CD4-positive, alpha-beta T cell (primary cell): ENCODE measurements around the gene SCAPER. TPM values are rescaled to one million over a fixed set of nuclear protein-coding genes. Genes with fewer than 3 reads are reported as not detected.

ENCODE experiments used
- ATAC-seq: fragments of 200-7000 bp; cut with Tn5 transposase; one replicate; pipeline ENCODE4 v1.10.0; 2022; ENCODE audit warnings: mild to moderate bottlenecking; ENCODE audit not compliant: poor library complexity
- CTCF ChIA-PET: fragments of 350-600 bp; sonication (Branson Sonifier 250); formaldehyde crosslinking; loops from one replicate; lab custom pipeline; 2021; ENCODE audit warnings: antibody characterized with exemption, inconsistent platforms; lab: Charles Lee
- POLR2A ChIA-PET: fragments of 350-600 bp; sonication (Branson Sonifier 250); formaldehyde crosslinking; loops from one replicate; lab custom pipeline; 2021; ENCODE audit warnings: antibody characterized with exemption, inconsistent platforms; lab: Charles Lee
- DNase-seq, 14 experiments: peaks; one replicate each; pipeline ENCODE4 v3.0.0-alpha.2; 2013 to 2020; ENCODE audit warnings: mixed read lengths in 2 of 14
- H3K27ac ChIP-seq, 2 donors: one replicate each; pipeline versions ENCODE4 v1.5.1 to v1.7.0; 2013; ENCODE audit warnings: low read length in 2 of 2, low read depth in 1 of 2, mild to moderate bottlenecking in 1 of 2
- H3K27me3 ChIP-seq, 2 experiments: 1 replicate in 1 of 2; 2 replicates in 1 of 2; pipeline versions ENCODE4 v1.6.1 to v1.7.0; 2013; ENCODE audit warnings: low read length in 2 of 2, control low read depth in 1 of 2, mild to moderate bottlenecking in 1 of 2, moderate library complexity in 1 of 2; ENCODE audit not compliant: insufficient read depth in 2 of 2, control insufficient read depth in 1 of 2
- H3K36me3 ChIP-seq: one replicate; pipeline ENCODE4 v1.6.1; 2013; ENCODE audit warnings: low read length, control low read depth; ENCODE audit not compliant: insufficient read depth
- H3K4me1 ChIP-seq: one replicate; pipeline ENCODE4 v1.6.1; 2013; ENCODE audit warnings: low read length, control low read depth; ENCODE audit not compliant: insufficient read depth
- H3K4me3 ChIP-seq: one replicate; pipeline ENCODE4 v1.5.1; 2013; ENCODE audit warnings: mild to moderate bottlenecking, low read length, moderate library complexity
- H3K9me3 ChIP-seq, 2 experiments: 1 replicate in 1 of 2; 2 replicates in 1 of 2; pipeline versions ENCODE4 v1.6.1 to v1.7.0; 2013; ENCODE audit warnings: low read length in 2 of 2, mild to moderate bottlenecking in 2 of 2, control low read depth in 1 of 2, moderate library complexity in 1 of 2; ENCODE audit not compliant: control insufficient read depth in 1 of 2, insufficient read depth in 1 of 2
- H3K27ac Mint-ChIP-seq: one replicate; pipeline ENCODE4 v1.8.0; 2020; ENCODE audit warnings: mixed read lengths
- H3K27me3 Mint-ChIP-seq: one replicate; pipeline ENCODE4 v1.8.0; 2021; ENCODE audit warnings: mixed read lengths
- H3K36me3 Mint-ChIP-seq: one replicate; pipeline ENCODE4 v1.8.0; 2021; ENCODE audit warnings: low read depth, mixed read lengths
- H3K4me1 Mint-ChIP-seq: one replicate; pipeline ENCODE4 v1.8.0; 2021; ENCODE audit warnings: low read depth, mixed read lengths
- H3K4me3 Mint-ChIP-seq: one replicate; pipeline ENCODE4 v1.8.0; 2020; ENCODE audit warnings: mild to moderate bottlenecking, mixed read lengths
- H3K9me3 Mint-ChIP-seq: one replicate; pipeline ENCODE4 v1.8.0; 2020; ENCODE audit warnings: mixed read lengths
- CTCF ChIP-seq: fragments of 200-600 bp; IDR thresholded peaks from one replicate; pipeline ENCODE4 v1.8.0; 2022; ENCODE audit warnings: antibody characterized with exemption, mild to moderate bottlenecking
- intact Hi-C, 2 experiments: fragments of 100-400 bp; cut with DNase I in 1 of 2; cut with micrococcal nuclease in 1 of 2; formaldehyde crosslinking; loops; one replicate each; pipeline versions ENCODE4 v1.15.1 to v1.9.0; 2023 to 2025; cut with DNase I, micrococcal nuclease
- total RNA-seq, 174 experiments: library from RNA in 2 of 174; stranded (reverse) in 2 of 174; gene quantifications; one replicate each; pipeline ENCODE4 v1.2.3 and lab custom pipeline; 2021 to 2026

Gene SCAPER
- total RNA-seq, 2 experiments from 2014 or later, result 40.3 to 41.2 TPM

DNA sequence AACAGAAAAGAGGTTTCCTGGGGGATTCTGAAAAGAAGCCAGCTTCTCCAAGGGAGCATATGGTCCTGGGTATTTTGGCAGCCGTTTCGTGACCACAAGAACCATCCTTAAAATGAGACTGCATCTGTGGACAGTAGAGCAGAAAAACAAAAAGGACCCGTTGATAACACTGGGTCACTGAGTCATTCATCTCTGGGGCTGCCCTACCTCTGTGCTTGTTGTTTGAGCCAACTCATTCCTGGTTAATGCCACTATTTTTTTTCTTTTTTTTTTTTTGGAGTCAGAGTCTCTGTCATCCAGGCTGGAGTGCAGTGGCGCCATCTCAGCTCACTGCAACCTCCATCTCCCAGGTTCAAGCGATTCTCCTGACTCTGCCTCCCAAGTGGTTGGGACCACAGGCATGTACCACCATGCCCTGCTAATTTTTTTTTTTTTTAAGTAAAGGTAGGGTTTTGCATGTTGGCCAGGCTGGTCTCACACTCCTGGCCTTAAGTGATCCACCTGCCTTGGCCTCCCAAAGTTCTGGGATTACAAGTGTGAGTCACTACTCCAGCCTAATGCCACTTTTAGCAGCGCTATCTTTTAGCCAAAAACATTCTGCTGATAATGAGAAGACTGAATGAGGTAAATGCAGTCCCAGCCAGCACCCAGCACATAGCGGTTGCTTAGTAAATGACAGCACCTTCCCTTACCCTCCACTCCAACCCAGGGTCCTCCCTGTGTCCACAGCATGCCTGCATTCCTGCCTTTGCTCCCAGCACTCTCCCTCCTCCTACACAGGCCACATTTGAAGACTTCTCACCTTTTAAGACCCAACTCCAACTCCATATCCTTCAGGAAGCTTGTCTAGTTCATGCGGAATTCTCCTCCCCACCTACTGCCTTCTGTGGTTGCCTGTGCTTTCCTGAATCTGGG, 577.7 kb downstream of the SCAPER start:
- H3K27ac Mint-ChIP-seq, result no peak overlapping the region
- no peaks in the 10 kb centered on the region for H3K9me3 ChIP-seq
- no peak for TF ChIP-seq CTCF
- intact Hi-C loops, result loop anchor here in 1 of 2 experiments (10.0 kb wide), 1 partner anchor 757 kb away; no protein-coding TSS in a partner anchor
- H3K36me3 Mint-ChIP-seq, result no peaks in the 10 kb centered on the region
- no peak overlapping the region for H3K4me3 ChIP-seq
- ChIA-PET CTCF (no interaction called here), POLR2A (no interaction called here)
- peaks cover 16 to 32% of the 10 kb centered on the region in 2 experiments for H3K27me3 ChIP-seq
- no peaks in the 10 kb centered on the region for H3K9me3 Mint-ChIP-seq
- no peaks in the 10 kb centered on the region for H3K4me1 ChIP-seq
- H3K4me3 Mint-ChIP-seq, result no peak overlapping the region
- no peaks in the 10 kb centered on the region for H3K36me3 ChIP-seq
- DNase-seq (no peak), ATAC-seq (no peak)
- H3K27me3 Mint-ChIP-seq, result peaks cover 71% of the 10 kb centered on the region
- H3K4me1 Mint-ChIP-seq, result no peaks in the 10 kb centered on the region
- no peak overlapping the region for H3K27ac ChIP-seq

GRCh38 chr15:76325704-76326103, 579.4 kb downstream of the SCAPER start:
- Mint-ChIP-seq H3K36me3 (no peaks in the 10 kb centered on the region), H3K9me3 (no peaks in the 10 kb centered on the region), H3K27me3 (peaks cover 78% of the 10 kb centered on the region), H3K27ac (no peak overlapping the region), H3K4me1 (no peaks in the 10 kb centered on the region), H3K4me3 (no peak overlapping the region)
- TF ChIP-seq CTCF, result no peak
- peaks cover 11 to 27% of the 10 kb centered on the region in 2 experiments for H3K27me3 ChIP-seq
- no peaks in the 10 kb centered on the region for H3K36me3 ChIP-seq
- no peak overlapping the region for H3K27ac ChIP-seq
- no peak overlapping the region for H3K4me3 ChIP-seq
- intact Hi-C loops, result loop anchor here in 1 of 2 experiments (10.0 kb wide), 1 partner anchor 759 kb away; no protein-coding TSS in a partner anchor
- ChIA-PET CTCF (no interaction called here), POLR2A (no interaction called here)
- DNase-seq (no peak), ATAC-seq (no peak)
- H3K9me3 ChIP-seq, result no peaks in the 10 kb centered on the region
- no peaks in the 10 kb centered on the region for H3K4me1 ChIP-seq

DNA sequence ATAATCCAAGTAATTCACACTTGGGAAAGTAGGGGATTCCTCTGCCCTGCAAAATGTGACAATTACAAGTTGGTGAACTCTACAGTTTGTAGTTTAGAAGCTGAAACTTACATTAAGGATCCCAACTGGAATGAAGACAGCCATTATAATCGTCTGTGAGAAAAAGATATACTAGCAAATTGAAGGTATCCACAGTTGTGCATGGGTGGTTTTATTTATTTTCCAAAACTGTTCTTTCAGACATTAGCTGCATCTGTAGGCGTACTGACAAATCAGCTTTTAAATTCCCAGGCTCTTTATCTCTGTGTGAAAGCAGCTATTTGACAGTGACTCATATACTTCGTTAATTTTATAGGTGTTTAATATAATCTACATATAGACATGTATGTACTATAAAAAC, 581.1 kb downstream of the SCAPER start:
- POLR2A ChIA-PET, result no interaction called here
- Mint-ChIP-seq H3K27me3 (peaks cover 67% of the 10 kb centered on the region), H3K9me3 (no peaks in the 10 kb centered on the region), H3K27ac (no peak overlapping the region), H3K4me3 (no peak overlapping the region), H3K36me3 (no peaks in the 10 kb centered on the region), H3K4me1 (no peaks in the 10 kb centered on the region)
- Histone ChIP-seq H3K4me3 (no peak overlapping the region), H3K27ac (no peak overlapping the region), H3K36me3 (no peaks in the 10 kb centered on the region), H3K27me3 (peaks cover 7 to 27% of the 10 kb centered on the region in 2 experiments), H3K4me1 (no peaks in the 10 kb centered on the region), H3K9me3 (no peaks in the 10 kb centered on the region)
- no peak for TF ChIP-seq CTCF
- DNase-seq (no peak), ATAC-seq (no peak)
- intact Hi-C loops, result loop anchor here in 1 of 2 experiments (10.0 kb wide), 1 partner anchor 761 kb away; no protein-coding TSS in a partner anchor
- CTCF ChIA-PET, result no interaction called here
